ENCODE data around the gene VEZT.

GRCh38 chr12:95193139-95193538 lies 24.5 kb upstream of the VEZT start:
- TF ChIP-seq CTCF (conservative IDR thresholded peaks at IDR 0.05 in 1 of 2, IDR thresholded peaks at IDR 0.05 in 1 of 2; ENCODE audit: extremely low read depth in 1 of 2, insufficient read depth in 1 of 2, low read depth in 1 of 2, low read length in 2 of 2) (no peak), EZH2 (IDR thresholded peaks at IDR 0.05; ENCODE audit: borderline replicate concordance, low read length) (no peak)
